Peyer's patch (tissue), 4 donors: ENCODE results near the gene PRSS48. TPM values are rescaled to one million over a fixed set of nuclear protein-coding genes. Genes with fewer than 3 reads are reported as not detected.

Experiments used
- DNase-seq, 3 donors: peaks; one replicate each; pipeline ENCODE4 v3.0.0-alpha.2; 2017 to 2019
- H3K27ac ChIP-seq, 4 donors: fragments of 200-600 bp; sonication (generic); one replicate each; pipeline ENCODE4 v1.5.1; 2016 to 2019
- H3K27me3 ChIP-seq, 2 donors: fragments of 200-600 bp; sonication (generic); one replicate each; pipeline ENCODE4 v1.5.1; 2019
- H3K36me3 ChIP-seq, 3 donors: fragments of 200-600 bp; sonication (generic); one replicate each; pipeline ENCODE4 v1.5.1; 2016 to 2019
- H3K4me1 ChIP-seq, 4 donors: fragments of 200-600 bp; sonication (generic); one replicate each; pipeline ENCODE4 v1.5.1; 2016 to 2019
- H3K4me3 ChIP-seq, 4 donors: fragments of 200-600 bp; sonication (generic); 1 replicate in 3 of 4; 2 replicates in 1 of 4; pipeline ENCODE4 v1.5.1; 2016 to 2019; ENCODE audit warnings: mild to moderate bottlenecking in 1 of 4
- H3K9me3 ChIP-seq, 4 donors: fragments of 200-600 bp; sonication (generic); one replicate each; pipeline ENCODE4 v1.5.1; 2016 to 2019; ENCODE audit warnings: mild to moderate bottlenecking in 1 of 4
- CTCF ChIP-seq, 6 experiments: fragments of 450-650 bp in 4 of 6; fragments of 200-600 bp in 2 of 6; sonication (generic) in 1 of 6; IDR thresholded peaks; one replicate each; pipeline ENCODE4 v1.5.1; 2017 to 2019; ENCODE audit warnings: antibody characterized with exemption in 6 of 6, mild to moderate bottlenecking in 3 of 6, moderate library complexity in 1 of 6
- POLR2A ChIP-seq, 2 donors: fragments of 450-650 bp; IDR thresholded peaks; one replicate each; pipeline ENCODE4 v1.5.1; 2017; ENCODE audit warnings: antibody characterized with exemption in 2 of 2, mild to moderate bottlenecking in 2 of 2, moderate library complexity in 2 of 2
- total RNA-seq, 4 donors: library from RNA; depleted of rRNA; stranded (reverse); fragments of >200 nt; gene quantifications; one replicate each; pipeline ENCODE4 v1.1.0, GENCODE V29; 2016

Gene PRSS48
- total RNA-seq, 4 donors from 2014 or later: not detected

GRCh38 chr4:151257704-151258103 is 19.3 kb upstream of the PRSS48 start:
- Histone ChIP-seq H3K27ac (no peak overlapping the region), H3K9me3 (no peaks in the 10 kb centered on the region), H3K36me3 (no peaks in the 10 kb centered on the region), H3K4me3 (no peak overlapping the region), H3K27me3 (no peaks in the 10 kb centered on the region), H3K4me1 (no peaks in the 10 kb centered on the region)
- TF ChIP-seq CTCF (IDR thresholded peaks at IDR 0.05) (no peak), POLR2A (IDR thresholded peaks at IDR 0.05) (no peak)
- no peak for DNase-seq

DNA sequence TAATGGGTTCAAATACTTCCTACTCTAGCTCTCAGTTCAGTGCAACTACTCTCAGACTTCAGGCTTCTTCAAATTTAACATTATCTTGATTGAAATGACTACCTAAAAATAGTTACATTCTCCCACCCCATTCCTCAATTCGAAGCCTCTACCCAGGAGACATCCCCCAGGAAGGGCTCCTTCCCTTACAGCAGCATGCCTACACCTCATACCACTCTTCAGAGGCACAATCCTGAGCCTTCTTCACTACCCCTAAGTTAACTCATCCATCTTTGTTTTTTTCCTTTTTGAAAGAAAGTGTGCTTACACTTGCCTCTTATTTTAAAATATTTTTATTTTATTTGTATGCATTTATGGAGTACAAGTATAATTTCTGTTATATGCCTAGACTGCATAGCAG is 17.2 kb upstream of the PRSS48 start:
- H3K4me1 ChIP-seq: no peaks in the 10 kb centered on the region
- H3K4me3 ChIP-seq: no peak overlapping the region
- H3K36me3 ChIP-seq: no peaks in the 10 kb centered on the region
- no peak for DNase-seq
- no peaks in the 10 kb centered on the region for H3K9me3 ChIP-seq
- H3K27ac ChIP-seq: no peak overlapping the region
- H3K27me3 ChIP-seq: no peaks in the 10 kb centered on the region
- TF ChIP-seq CTCF (IDR thresholded peaks at IDR 0.05) (no peak), POLR2A (IDR thresholded peaks at IDR 0.05) (no peak)

GRCh38 chr4:151260526-151260925 is 16.4 kb upstream of the PRSS48 start:
- DNase-seq: no peak

GRCh38 chr4:151263455-151263854 is 13.5 kb upstream of the PRSS48 start:
- no peaks in the 10 kb centered on the region for H3K9me3 ChIP-seq
- TF ChIP-seq CTCF (IDR thresholded peaks at IDR 0.05): no peak
- no peak for TF ChIP-seq POLR2A (IDR thresholded peaks at IDR 0.05)
- peaks cover 0 to 4% (median 0%) of the 10 kb centered on the region in 4 donors for H3K4me1 ChIP-seq
- no peak overlapping the region for H3K4me3 ChIP-seq
- no peak for DNase-seq
- no peak overlapping the region for H3K27ac ChIP-seq
- no peaks in the 10 kb centered on the region for H3K36me3 ChIP-seq
- no peaks in the 10 kb centered on the region for H3K27me3 ChIP-seq

More at GRCh38 chr4:151260526-151260925, 16.4 kb upstream of the PRSS48 start:
- Histone ChIP-seq H3K27ac (no peak overlapping the region), H3K4me3 (no peak overlapping the region), H3K9me3 (no peaks in the 10 kb centered on the region), H3K27me3 (no peaks in the 10 kb centered on the region), H3K36me3 (no peaks in the 10 kb centered on the region), H3K4me1 (no peaks in the 10 kb centered on the region)
- TF ChIP-seq CTCF (IDR thresholded peaks at IDR 0.05) (no peak), POLR2A (IDR thresholded peaks at IDR 0.05) (no peak)

DNA sequence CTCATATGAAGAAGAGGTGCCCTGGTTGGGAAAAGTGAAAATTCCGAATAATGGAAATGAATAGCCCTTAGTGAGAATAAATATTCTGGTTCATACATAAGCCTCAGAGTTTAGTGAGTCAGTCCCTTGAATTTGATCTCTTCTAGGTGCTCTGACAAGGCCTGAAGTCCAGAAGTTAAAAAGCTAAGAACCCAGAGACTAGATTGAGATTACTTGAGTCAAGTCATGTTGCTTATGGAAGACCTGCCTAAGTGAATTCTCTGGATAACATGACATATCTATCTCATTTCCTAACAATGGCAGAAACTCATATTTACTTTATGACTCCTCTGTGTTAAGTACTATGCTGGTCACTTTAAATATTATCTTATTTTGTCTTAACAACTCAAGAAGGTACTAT is 10.5 kb upstream of the PRSS48 start:
- H3K4me1 ChIP-seq: peaks cover 0 to 4% (median 0%) of the 10 kb centered on the region in 4 donors
- no peak for DNase-seq
- no peaks in the 10 kb centered on the region for H3K36me3 ChIP-seq
- no peak overlapping the region for H3K27ac ChIP-seq
- no peaks in the 10 kb centered on the region for H3K9me3 ChIP-seq
- TF ChIP-seq CTCF (IDR thresholded peaks at IDR 0.05) (no peak), POLR2A (IDR thresholded peaks at IDR 0.05) (no peak)
- no peaks in the 10 kb centered on the region for H3K27me3 ChIP-seq
- no peak overlapping the region for H3K4me3 ChIP-seq

DNA sequence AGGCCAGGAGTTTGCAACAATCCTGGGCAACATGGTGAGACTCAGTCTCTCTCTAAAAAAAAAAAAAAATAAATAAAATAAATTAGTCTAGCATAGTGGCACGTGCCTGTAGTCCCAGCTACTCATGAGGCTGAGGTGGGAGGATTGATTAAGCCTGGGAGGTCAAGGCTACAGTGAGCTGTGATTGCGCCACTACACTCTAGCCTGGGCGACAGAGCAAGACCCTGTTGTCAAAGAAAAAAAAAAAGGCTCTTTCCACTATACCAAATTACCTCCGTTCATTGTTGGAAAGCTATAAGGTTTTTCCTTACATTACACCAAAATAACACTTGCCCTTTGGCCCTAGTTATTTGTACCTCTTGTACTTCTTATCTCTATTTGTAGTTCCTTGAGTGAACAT is 9.9 kb upstream of the PRSS48 start:
- H3K4me3 ChIP-seq: no peak overlapping the region
- H3K9me3 ChIP-seq: no peaks in the 10 kb centered on the region
- TF ChIP-seq POLR2A (IDR thresholded peaks at IDR 0.05): no peak
- no peak for TF ChIP-seq CTCF (IDR thresholded peaks at IDR 0.05)
- H3K36me3 ChIP-seq: no peaks in the 10 kb centered on the region
- no peaks in the 10 kb centered on the region for H3K27me3 ChIP-seq
- no peak for DNase-seq
- H3K27ac ChIP-seq: no peak overlapping the region
- H3K4me1 ChIP-seq: peaks cover 0 to 4% (median 0%) of the 10 kb centered on the region in 4 donors
